ENCODE results near the gene PDE11A.

DNA sequence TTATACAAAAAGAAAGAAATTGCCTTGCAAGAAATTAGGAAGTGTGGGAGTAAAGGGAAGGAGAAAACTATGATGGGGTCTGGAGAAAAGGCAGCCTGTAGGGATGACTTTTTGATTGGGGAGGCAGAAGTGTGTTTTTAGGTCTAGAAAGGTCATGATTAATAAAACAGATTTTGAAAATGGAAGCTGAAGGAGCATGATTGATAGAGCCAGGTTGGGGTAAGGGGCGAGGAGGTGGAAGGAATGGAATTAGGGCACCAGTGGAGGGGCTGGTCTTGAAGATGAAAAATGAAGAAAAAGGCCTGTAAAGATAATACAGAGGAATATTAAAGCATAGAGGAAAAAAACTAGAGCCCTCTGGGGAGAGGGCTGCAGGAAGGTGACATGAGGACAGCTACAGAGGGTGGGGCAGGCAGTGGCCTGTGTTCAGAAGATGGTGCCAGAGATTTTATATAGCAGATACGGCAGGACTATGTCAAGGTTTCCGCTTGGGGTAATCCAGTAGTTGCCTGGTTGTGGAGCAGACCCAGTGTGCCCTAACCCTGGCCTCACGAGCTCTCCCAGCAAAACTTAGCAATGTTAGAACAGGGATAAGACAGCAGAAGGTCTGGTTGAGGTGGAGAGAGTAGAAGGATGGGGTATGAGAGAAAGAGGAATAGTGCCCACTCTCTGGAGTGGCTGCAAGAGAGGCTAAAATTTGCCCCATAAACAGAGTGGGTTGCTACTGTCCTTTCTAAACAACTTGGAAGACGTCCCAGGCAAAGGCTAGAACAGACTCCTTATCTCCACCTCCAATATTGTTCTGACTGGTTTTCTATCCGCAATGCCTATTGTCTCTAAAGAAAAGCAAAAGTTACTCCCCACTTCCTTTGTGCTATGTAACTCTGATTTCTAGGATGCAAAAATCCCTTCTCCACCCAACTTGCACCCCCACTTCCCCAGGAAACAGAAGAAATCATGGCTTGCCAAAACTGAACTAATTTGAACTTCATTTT is 392.7 kb downstream of the PDE11A start:
- TF ChIP-seq, protein P1, sequence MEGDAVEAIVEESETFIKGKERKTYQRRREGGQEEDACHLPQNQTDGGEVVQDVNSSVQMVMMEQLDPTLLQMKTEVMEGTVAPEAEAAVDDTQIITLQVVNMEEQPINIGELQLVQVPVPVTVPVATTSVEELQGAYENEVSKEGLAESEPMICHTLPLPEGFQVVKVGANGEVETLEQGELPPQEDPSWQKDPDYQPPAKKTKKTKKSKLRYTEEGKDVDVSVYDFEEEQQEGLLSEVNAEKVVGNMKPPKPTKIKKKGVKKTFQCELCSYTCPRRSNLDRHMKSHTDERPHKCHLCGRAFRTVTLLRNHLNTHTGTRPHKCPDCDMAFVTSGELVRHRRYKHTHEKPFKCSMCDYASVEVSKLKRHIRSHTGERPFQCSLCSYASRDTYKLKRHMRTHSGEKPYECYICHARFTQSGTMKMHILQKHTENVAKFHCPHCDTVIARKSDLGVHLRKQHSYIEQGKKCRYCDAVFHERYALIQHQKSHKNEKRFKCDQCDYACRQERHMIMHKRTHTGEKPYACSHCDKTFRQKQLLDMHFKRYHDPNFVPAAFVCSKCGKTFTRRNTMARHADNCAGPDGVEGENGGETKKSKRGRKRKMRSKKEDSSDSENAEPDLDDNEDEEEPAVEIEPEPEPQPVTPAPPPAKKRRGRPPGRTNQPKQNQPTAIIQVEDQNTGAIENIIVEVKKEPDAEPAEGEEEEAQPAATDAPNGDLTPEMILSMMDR (IDR thresholded peaks at IDR 0.05 in 2 of 3, conservative IDR thresholded peaks at IDR 0.05 in 1 of 3; ENCODE audit: borderline replicate concordance in 1 of 3, insufficient read depth in 1 of 3, low read depth in 2 of 3, low read length in 2 of 3) = no peak
- TF ChIP-seq JUND (IDR thresholded peaks at IDR 0.05) (no peak), POLR2AphosphoS5 (IDR thresholded peaks at IDR 0.05; ENCODE audit: low read depth, low read length) (no peak), POLR2A (IDR thresholded peaks at IDR 0.05; ENCODE audit: borderline replicate concordance, extremely low read depth, insufficient read depth, insufficient read length) (no peak), EZH2 (IDR thresholded peaks at IDR 0.05) (no peak), ZFX (IDR thresholded peaks at IDR 0.05) (no peak), RAD21 (IDR thresholded peaks at IDR 0.05; ENCODE audit: low read depth) (no peak), CEBPB (IDR thresholded peaks at IDR 0.05; ENCODE audit: low read depth) (no peak)
- TF ChIP-seq, protein P2, sequence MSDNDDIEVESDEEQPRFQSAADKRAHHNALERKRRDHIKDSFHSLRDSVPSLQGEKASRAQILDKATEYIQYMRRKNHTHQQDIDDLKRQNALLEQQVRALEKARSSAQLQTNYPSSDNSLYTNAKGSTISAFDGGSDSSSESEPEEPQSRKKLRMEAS (IDR thresholded peaks at IDR 0.05) = no peak
- TF ChIP-seq, protein P3, sequence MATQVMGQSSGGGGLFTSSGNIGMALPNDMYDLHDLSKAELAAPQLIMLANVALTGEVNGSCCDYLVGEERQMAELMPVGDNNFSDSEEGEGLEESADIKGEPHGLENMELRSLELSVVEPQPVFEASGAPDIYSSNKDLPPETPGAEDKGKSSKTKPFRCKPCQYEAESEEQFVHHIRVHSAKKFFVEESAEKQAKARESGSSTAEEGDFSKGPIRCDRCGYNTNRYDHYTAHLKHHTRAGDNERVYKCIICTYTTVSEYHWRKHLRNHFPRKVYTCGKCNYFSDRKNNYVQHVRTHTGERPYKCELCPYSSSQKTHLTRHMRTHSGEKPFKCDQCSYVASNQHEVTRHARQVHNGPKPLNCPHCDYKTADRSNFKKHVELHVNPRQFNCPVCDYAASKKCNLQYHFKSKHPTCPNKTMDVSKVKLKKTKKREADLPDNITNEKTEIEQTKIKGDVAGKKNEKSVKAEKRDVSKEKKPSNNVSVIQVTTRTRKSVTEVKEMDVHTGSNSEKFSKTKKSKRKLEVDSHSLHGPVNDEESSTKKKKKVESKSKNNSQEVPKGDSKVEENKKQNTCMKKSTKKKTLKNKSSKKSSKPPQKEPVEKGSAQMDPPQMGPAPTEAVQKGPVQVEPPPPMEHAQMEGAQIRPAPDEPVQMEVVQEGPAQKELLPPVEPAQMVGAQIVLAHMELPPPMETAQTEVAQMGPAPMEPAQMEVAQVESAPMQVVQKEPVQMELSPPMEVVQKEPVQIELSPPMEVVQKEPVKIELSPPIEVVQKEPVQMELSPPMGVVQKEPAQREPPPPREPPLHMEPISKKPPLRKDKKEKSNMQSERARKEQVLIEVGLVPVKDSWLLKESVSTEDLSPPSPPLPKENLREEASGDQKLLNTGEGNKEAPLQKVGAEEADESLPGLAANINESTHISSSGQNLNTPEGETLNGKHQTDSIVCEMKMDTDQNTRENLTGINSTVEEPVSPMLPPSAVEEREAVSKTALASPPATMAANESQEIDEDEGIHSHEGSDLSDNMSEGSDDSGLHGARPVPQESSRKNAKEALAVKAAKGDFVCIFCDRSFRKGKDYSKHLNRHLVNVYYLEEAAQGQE (IDR thresholded peaks at IDR 0.05; ENCODE audit: low read depth) = no peak
